Gastroesophageal sphincter (tissue), 4 donors: Measurements from ENCODE around the gene MAPK4. TPM values are rescaled to one million over a fixed set of nuclear protein-coding genes. Genes with fewer than 3 reads are reported as not detected.

Experiments used
- ATAC-seq: fragments of 150-250 bp; one replicate; pipeline ENCODE4 v1.9.1; 2016; ENCODE audit warnings: mild to moderate bottlenecking, moderate library complexity
- H3K27ac ChIP-seq, 4 donors: fragments of 200-600 bp; sonication (generic) in 3 of 4; 1 replicate in 3 of 4; 2 replicates in 1 of 4; pipeline ENCODE4 v1.5.1; 2016 to 2019
- H3K27me3 ChIP-seq: fragments of 200-600 bp; sonication (generic); one replicate; pipeline ENCODE4 v1.5.1; 2019
- H3K36me3 ChIP-seq, 2 donors: fragments of 200-600 bp; sonication (generic); one replicate each; pipeline ENCODE4 v1.5.1; 2019; ENCODE audit warnings: control low read depth in 1 of 2
- H3K4me1 ChIP-seq, 3 donors: fragments of 200-600 bp; sonication (generic); 1 replicate in 2 of 3; 2 replicates in 1 of 3; pipeline ENCODE4 v1.5.1; 2016 to 2019; ENCODE audit warnings: control low read depth in 2 of 3
- H3K4me3 ChIP-seq, 2 donors: fragments of 200-600 bp; sonication (generic); one replicate each; pipeline ENCODE4 v1.5.1; 2019; ENCODE audit warnings: mild to moderate bottlenecking in 1 of 2, moderate library complexity in 1 of 2
- H3K9me3 ChIP-seq, 3 donors: fragments of 200-600 bp; sonication (generic); one replicate each; pipeline ENCODE4 v1.5.1; 2017 to 2019; ENCODE audit warnings: control low read depth in 2 of 3
- CTCF ChIP-seq, 4 experiments: fragments of 200-600 bp in 2 of 4; fragments of 450-650 bp in 2 of 4; sonication (generic) in 1 of 4; IDR thresholded peaks; one replicate each; pipeline ENCODE4 v1.5.1; 2017 to 2019; ENCODE audit warnings: antibody characterized with exemption in 4 of 4, mild to moderate bottlenecking in 2 of 4, moderate library complexity in 2 of 4
- EP300 ChIP-seq: sonication (generic); formaldehyde crosslinking; IDR thresholded peaks from one replicate; pipeline ENCODE4 v1.6.1; 2017; ENCODE audit warnings: antibody characterized with exemption, mild to moderate bottlenecking
- POLR2A ChIP-seq, 2 donors: fragments of 450-650 bp; IDR thresholded peaks; one replicate each; pipeline ENCODE4 v1.6.1; 2017; ENCODE audit warnings: antibody characterized with exemption in 2 of 2, mild to moderate bottlenecking in 2 of 2, moderate library complexity in 1 of 2
- POLR2AphosphoS5 ChIP-seq: sonication (generic); formaldehyde crosslinking; IDR thresholded peaks from one replicate; pipeline ENCODE4 v1.6.1; 2017; ENCODE audit warnings: antibody characterized with exemption
- WGBS, 2 donors: methylation state at CpG; one replicate each; pipeline ENCODE4 v1.1.5; 2018; ENCODE audit warnings: low coverage in 1 of 2; 5-methylcytosine and 5-hydroxymethylcytosine counted together
- total RNA-seq, 4 donors: library from RNA; depleted of rRNA; stranded (reverse); fragments of >200 nt; gene quantifications; one replicate each; pipeline ENCODE4 v1.1.0, GENCODE V29; 2016

MAPK4 gene
- total RNA-seq, 4 donors from 2014 or later: 9.3 to 13.7 (median 10.6) TPM

GRCh38 chr18:50674307-50674980, 114.6 kb downstream of the MAPK4 start:
- WGBS, 2 donors: 44 to 64% methylated on average over 7 to 10 of the region's 10 CpGs
- Histone ChIP-seq H3K27me3 (no peaks in the 10 kb centered on the region), H3K4me3 (no peak overlapping the region), H3K9me3 (no peaks in the 10 kb centered on the region), H3K27ac (no peak overlapping the region), H3K36me3 (no peaks in the 10 kb centered on the region), H3K4me1 (no peaks in the 10 kb centered on the region)
- ATAC-seq: no peak
- no peak for TF ChIP-seq POLR2AphosphoS5
- no peak for TF ChIP-seq POLR2A (IDR thresholded peaks at IDR 0.05)
- no peak for TF ChIP-seq CTCF (IDR thresholded peaks at IDR 0.05)
- TF ChIP-seq EP300: no peak

GRCh38 chr18:50675043-50675442, 115.2 kb downstream of the MAPK4 start:
- Histone ChIP-seq H3K9me3 (no peaks in the 10 kb centered on the region), H3K27ac (no peak overlapping the region), H3K36me3 (no peaks in the 10 kb centered on the region), H3K4me3 (no peak overlapping the region), H3K27me3 (no peaks in the 10 kb centered on the region), H3K4me1 (no peaks in the 10 kb centered on the region)
- 77 to 81% methylated on average over 4 to 5 of the region's 6 CpGs for WGBS, 2 donors
- no peak for ATAC-seq
- no peak for TF ChIP-seq POLR2A (IDR thresholded peaks at IDR 0.05)
- TF ChIP-seq CTCF (IDR thresholded peaks at IDR 0.05): no peak
- no peak for TF ChIP-seq EP300
- no peak for TF ChIP-seq POLR2AphosphoS5

- 88% methylated on average over 4 of the region's 6 CpGs; no CpG with 5 or more reads in 1 of the 2 donors for WGBS, 2 donors
- no peak for ATAC-seq
- Histone ChIP-seq H3K27me3 (no peaks in the 10 kb centered on the region), H3K36me3 (no peaks in the 10 kb centered on the region), H3K4me1 (no peaks in the 10 kb centered on the region), H3K9me3 (no peaks in the 10 kb centered on the region), H3K4me3 (no peak overlapping the region), H3K27ac (no peak overlapping the region)
- TF ChIP-seq EP300 (no peak), POLR2A (IDR thresholded peaks at IDR 0.05) (no peak), POLR2AphosphoS5 (no peak), CTCF (IDR thresholded peaks at IDR 0.05) (no peak)
Observed at GRCh38 chr18:50678651-50679050, 118.8 kb downstream of the MAPK4 start.

- TF ChIP-seq POLR2AphosphoS5: no peak
- TF ChIP-seq EP300: no peak
- no peak for TF ChIP-seq POLR2A (IDR thresholded peaks at IDR 0.05)
- no peak for TF ChIP-seq CTCF (IDR thresholded peaks at IDR 0.05)
- Histone ChIP-seq H3K27ac (no peak overlapping the region), H3K27me3 (no peaks in the 10 kb centered on the region), H3K36me3 (no peaks in the 10 kb centered on the region), H3K4me3 (no peak overlapping the region), H3K9me3 (no peaks in the 10 kb centered on the region), H3K4me1 (no peaks in the 10 kb centered on the region)
- WGBS, 2 donors: 90 to 93% methylated on average over 2 of the region's 5 CpGs
- ATAC-seq: no peak
Observed at GRCh38 chr18:50679056-50679455, 119.2 kb downstream of the MAPK4 start.

- Histone ChIP-seq H3K27ac (no peak overlapping the region), H3K4me3 (no peak overlapping the region), H3K36me3 (no peaks in the 10 kb centered on the region), H3K4me1 (no peaks in the 10 kb centered on the region), H3K9me3 (no peaks in the 10 kb centered on the region), H3K27me3 (no peaks in the 10 kb centered on the region)
- TF ChIP-seq CTCF (IDR thresholded peaks at IDR 0.05): no peak
- TF ChIP-seq EP300: no peak
- 90% methylated on average over 6 of the region's 10 CpGs; no CpG with 5 or more reads in 1 of the 2 donors for WGBS, 2 donors
- no peak for ATAC-seq
Observed at GRCh38 chr18:50679656-50680055, 119.8 kb downstream of the MAPK4 start.
